Neural progenitor cell (in vitro differentiated cells): ENCODE results near the gene PLPP3.

Experiments
- EZH2phosphoT487 ChIP-seq: fragments of 200-600 bp; sonication (generic); IDR thresholded peaks from 2 replicates; pipeline ENCODE4 v1.6.1; 2017; ENCODE audit warnings: antibody characterized with exemption
- TF ChIP-seq, protein P1 (sequence below): fragments of 200-600 bp; sonication (generic); IDR thresholded peaks from 2 replicates; pipeline ENCODE4 v1.5.1; 2017; ENCODE audit warnings: antibody characterized with exemption, mild to moderate bottlenecking

DNA sequence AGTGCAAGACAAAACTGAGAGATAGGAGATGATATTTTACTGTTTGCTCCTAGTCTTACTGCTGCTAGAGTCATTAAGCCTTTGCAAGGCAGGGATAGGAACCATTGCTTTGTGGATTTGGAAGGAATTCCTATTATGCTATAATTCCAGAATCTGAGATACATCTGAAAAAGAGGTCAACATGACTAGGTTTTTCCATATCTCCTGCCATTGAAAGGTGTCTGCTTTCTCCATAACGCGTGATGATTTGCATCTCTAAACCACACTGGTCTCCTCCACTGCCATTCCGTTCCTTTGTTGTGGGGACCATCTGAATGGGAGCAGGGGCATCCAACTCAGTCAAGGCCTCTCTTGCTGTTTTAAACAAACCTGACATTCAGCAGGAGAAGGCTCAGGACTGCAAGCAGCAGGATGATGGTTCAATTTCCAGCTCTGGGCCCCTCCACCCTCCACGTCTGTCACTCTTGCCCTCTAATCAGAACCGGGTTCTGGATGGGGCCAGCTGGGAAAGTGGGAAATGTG is 45.2 kb downstream of the PLPP3 start:
- TF ChIP-seq, protein P1, sequence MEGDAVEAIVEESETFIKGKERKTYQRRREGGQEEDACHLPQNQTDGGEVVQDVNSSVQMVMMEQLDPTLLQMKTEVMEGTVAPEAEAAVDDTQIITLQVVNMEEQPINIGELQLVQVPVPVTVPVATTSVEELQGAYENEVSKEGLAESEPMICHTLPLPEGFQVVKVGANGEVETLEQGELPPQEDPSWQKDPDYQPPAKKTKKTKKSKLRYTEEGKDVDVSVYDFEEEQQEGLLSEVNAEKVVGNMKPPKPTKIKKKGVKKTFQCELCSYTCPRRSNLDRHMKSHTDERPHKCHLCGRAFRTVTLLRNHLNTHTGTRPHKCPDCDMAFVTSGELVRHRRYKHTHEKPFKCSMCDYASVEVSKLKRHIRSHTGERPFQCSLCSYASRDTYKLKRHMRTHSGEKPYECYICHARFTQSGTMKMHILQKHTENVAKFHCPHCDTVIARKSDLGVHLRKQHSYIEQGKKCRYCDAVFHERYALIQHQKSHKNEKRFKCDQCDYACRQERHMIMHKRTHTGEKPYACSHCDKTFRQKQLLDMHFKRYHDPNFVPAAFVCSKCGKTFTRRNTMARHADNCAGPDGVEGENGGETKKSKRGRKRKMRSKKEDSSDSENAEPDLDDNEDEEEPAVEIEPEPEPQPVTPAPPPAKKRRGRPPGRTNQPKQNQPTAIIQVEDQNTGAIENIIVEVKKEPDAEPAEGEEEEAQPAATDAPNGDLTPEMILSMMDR, result no peak
- no peak for TF ChIP-seq EZH2phosphoT487
